Measurements from ENCODE around the gene UBXN6. TPM values are rescaled to one million over a fixed set of nuclear protein-coding genes. Genes with fewer than 3 reads are reported as not detected.

UBXN6 gene
- total and polyA plus RNA-seq, 2 experiments from 2014 or later = 19.1 to 21.6 TPM

- TF ChIP-seq POLR2AphosphoS5 (IDR thresholded peaks at IDR 0.05; ENCODE audit: low read depth) = no peak
- TF ChIP-seq NANOG (IDR thresholded peaks at IDR 0.05; ENCODE audit: borderline replicate concordance) = no peak
- TF ChIP-seq STAT1 (IDR thresholded peaks at IDR 0.05; ENCODE audit: unreplicated experiment) = no peak
- no peak for TF ChIP-seq EZH2phosphoT487 (IDR thresholded peaks at IDR 0.05; ENCODE audit: unreplicated experiment)
- TF ChIP-seq CREB1 (CRISPR knock-in tag; IDR thresholded peaks at IDR 0.05; ENCODE audit: low read depth) = no peak
- TF ChIP-seq ETS1 (IDR thresholded peaks at IDR 0.05) = no peak
- TF ChIP-seq EZH2 (IDR thresholded peaks at IDR 0.05; ENCODE audit: low read depth, unreplicated experiment) = no peak
- no peak for TF ChIP-seq JUNB (IDR thresholded peaks at IDR 0.05; ENCODE audit: unreplicated experiment)
- no peak overlapping the region for H3K4me3 Mint-ChIP-seq
- DNase-seq (ENCODE audit: low spot score) (no peak), ATAC-seq (no peak)
- Histone ChIP-seq H4K20me1 (replicated peaks; ENCODE audit: insufficient read depth) (no peaks in the 10 kb centered on the region; the same call in 1 of the 2 replicates), H2AFZ (no peak overlapping the region), H3K79me2 (replicated peaks; ENCODE audit: insufficient read depth) (no peaks in the 10 kb centered on the region), H3K4me1 (ENCODE audit: insufficient read depth) (no peaks in the 10 kb centered on the region), H3F3A (replicated peaks; ENCODE audit: low read depth) (no peaks in the 10 kb centered on the region), H3K4me2 (no peak overlapping the region), H3K36me3 (ENCODE audit: insufficient read depth) (peaks cover 10% of the 10 kb centered on the region; the same call in 1 of the 2 replicates), H3K27ac (ENCODE audit: low read depth) (no peak overlapping the region), H3K9me2 (ENCODE audit: insufficient read depth) (no peaks in the 10 kb centered on the region), H3K27me3 (ENCODE audit: insufficient read depth) (no peaks in the 10 kb centered on the region), H3K4me3 (no peak overlapping the region)
- no peaks in the 10 kb centered on the region for H3K4me1 Mint-ChIP-seq
- no peak overlapping the region for H3K27ac Mint-ChIP-seq
- H3K27me3 Mint-ChIP-seq (ENCODE audit: insufficient read depth, low read depth, poor library complexity) = peaks cover 8% of the 10 kb centered on the region
- peaks cover 29% of the 10 kb centered on the region for H3K36me3 Mint-ChIP-seq (ENCODE audit: low read depth)
- H3K9me3 Mint-ChIP-seq = no peaks in the 10 kb centered on the region
Observed at GRCh38 chr19:4498694-4499093, 41.1 kb upstream of the UBXN6 start.

GRCh38 chr19:4497770-4498389 lies 40.3 kb upstream of the UBXN6 start:
- ATAC-seq = no peak
- no peak overlapping the region for H3K4me3 ChIP-seq
- H3K4me1 ChIP-seq (ENCODE audit: insufficient read depth) = no peaks in the 10 kb centered on the region
- H3K4me2 ChIP-seq = no peak overlapping the region
- Mint-ChIP-seq H3K27me3 (ENCODE audit: insufficient read depth, low read depth, poor library complexity) (peaks cover 6% of the 10 kb centered on the region), H3K4me3 (no peak overlapping the region), H3K27ac (no peak overlapping the region), H3K9me3 (no peaks in the 10 kb centered on the region), H3K36me3 (ENCODE audit: low read depth) (peaks cover 29% of the 10 kb centered on the region), H3K4me1 (no peaks in the 10 kb centered on the region)
- H3K36me3 ChIP-seq (ENCODE audit: insufficient read depth) = peaks cover 10% of the 10 kb centered on the region; the same call in 1 of the 2 replicates
- H3K9me2 ChIP-seq (ENCODE audit: insufficient read depth) = no peaks in the 10 kb centered on the region
- DNase-seq (ENCODE audit: low spot score) = no peak
- no peaks in the 10 kb centered on the region for H3F3A ChIP-seq (replicated peaks; ENCODE audit: low read depth)
- H3K27ac ChIP-seq (ENCODE audit: low read depth) = no peak overlapping the region
- no peaks in the 10 kb centered on the region for H3K79me2 ChIP-seq (replicated peaks; ENCODE audit: insufficient read depth)
- H3K27me3 ChIP-seq (ENCODE audit: insufficient read depth) = no peaks in the 10 kb centered on the region
- H2AFZ ChIP-seq = no peak overlapping the region
- H4K20me1 ChIP-seq (replicated peaks; ENCODE audit: insufficient read depth) = no peaks in the 10 kb centered on the region; the same call in 1 of the 2 replicates
- TF ChIP-seq POLR2AphosphoS5 (IDR thresholded peaks at IDR 0.05; ENCODE audit: low read depth) = no peak
- no peak for TF ChIP-seq JUNB (IDR thresholded peaks at IDR 0.05; ENCODE audit: unreplicated experiment)
- TF ChIP-seq NANOG (IDR thresholded peaks at IDR 0.05; ENCODE audit: borderline replicate concordance) = no peak
- TF ChIP-seq EZH2phosphoT487 (IDR thresholded peaks at IDR 0.05; ENCODE audit: unreplicated experiment) = no peak
- TF ChIP-seq ZNF462 (CRISPR knock-in tag; IDR thresholded peaks at IDR 0.05) = no peak
- no peak for TF ChIP-seq ETS1 (IDR thresholded peaks at IDR 0.05)
- TF ChIP-seq CREB1 (CRISPR knock-in tag; IDR thresholded peaks at IDR 0.05; ENCODE audit: low read depth) = no peak
